ENCODE results near the gene ECE1. TPM values are rescaled to one million over a fixed set of nuclear protein-coding genes. Genes with fewer than 3 reads are reported as not detected.
A peak's percentile ranks its signal among the peaks of the same experiment; 100 is the strongest.

Gene ECE1
- total RNA-seq, 4 donors from 2014 or later, result 45.6 to 175 (median 59.1) TPM

DNA sequence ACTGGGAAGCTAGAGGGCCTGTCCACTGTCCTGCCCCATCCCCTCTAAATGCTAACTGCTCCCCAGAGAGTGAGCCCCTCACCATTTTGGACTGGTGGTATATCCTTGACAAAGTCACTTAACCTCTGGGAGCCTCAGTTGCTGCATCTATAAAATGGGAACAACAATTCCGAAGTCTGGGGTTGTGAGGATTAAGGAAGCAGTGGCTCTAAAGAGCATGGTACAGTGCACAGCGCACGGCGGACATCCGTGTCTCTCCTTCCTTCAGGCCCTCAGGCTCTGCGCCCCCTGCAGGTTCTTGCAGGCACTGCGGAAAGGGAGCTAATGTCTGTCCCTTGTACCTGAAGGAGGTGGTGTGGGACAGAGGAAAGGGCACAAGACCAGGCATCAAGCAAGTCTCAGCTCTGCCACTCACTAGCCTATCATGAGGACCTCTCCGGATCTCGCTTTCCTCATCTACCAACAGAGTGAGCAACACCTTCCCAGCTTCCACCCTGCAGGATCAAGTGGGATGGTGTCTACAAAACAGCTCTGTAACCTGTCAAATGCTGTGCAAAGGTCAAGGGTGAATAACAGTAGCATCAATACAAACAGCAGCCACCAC lies 20.1 kb downstream of the ECE1 start:
- TF ChIP-seq, protein P1, sequence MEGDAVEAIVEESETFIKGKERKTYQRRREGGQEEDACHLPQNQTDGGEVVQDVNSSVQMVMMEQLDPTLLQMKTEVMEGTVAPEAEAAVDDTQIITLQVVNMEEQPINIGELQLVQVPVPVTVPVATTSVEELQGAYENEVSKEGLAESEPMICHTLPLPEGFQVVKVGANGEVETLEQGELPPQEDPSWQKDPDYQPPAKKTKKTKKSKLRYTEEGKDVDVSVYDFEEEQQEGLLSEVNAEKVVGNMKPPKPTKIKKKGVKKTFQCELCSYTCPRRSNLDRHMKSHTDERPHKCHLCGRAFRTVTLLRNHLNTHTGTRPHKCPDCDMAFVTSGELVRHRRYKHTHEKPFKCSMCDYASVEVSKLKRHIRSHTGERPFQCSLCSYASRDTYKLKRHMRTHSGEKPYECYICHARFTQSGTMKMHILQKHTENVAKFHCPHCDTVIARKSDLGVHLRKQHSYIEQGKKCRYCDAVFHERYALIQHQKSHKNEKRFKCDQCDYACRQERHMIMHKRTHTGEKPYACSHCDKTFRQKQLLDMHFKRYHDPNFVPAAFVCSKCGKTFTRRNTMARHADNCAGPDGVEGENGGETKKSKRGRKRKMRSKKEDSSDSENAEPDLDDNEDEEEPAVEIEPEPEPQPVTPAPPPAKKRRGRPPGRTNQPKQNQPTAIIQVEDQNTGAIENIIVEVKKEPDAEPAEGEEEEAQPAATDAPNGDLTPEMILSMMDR (IDR thresholded peaks at IDR 0.05), result peak; percentile 63 to 84 (median 68)
- no peak for TF ChIP-seq POLR2A (IDR thresholded peaks at IDR 0.05)
- peak; percentile 70 to 71 for DNase-seq
- intact Hi-C loops (cut with DNase I; ENCODE audit: low total_unique reads), result no loop called here
- Histone ChIP-seq H3K27ac (no peak overlapping the region), H3K27me3 (no peaks in the 10 kb centered on the region), H3K4me3 (no peak overlapping the region), H3K9me3 (no peaks in the 10 kb centered on the region), H3K4me1 (no peaks in the 10 kb centered on the region), H3K36me3 (no peaks in the 10 kb centered on the region)

DNA sequence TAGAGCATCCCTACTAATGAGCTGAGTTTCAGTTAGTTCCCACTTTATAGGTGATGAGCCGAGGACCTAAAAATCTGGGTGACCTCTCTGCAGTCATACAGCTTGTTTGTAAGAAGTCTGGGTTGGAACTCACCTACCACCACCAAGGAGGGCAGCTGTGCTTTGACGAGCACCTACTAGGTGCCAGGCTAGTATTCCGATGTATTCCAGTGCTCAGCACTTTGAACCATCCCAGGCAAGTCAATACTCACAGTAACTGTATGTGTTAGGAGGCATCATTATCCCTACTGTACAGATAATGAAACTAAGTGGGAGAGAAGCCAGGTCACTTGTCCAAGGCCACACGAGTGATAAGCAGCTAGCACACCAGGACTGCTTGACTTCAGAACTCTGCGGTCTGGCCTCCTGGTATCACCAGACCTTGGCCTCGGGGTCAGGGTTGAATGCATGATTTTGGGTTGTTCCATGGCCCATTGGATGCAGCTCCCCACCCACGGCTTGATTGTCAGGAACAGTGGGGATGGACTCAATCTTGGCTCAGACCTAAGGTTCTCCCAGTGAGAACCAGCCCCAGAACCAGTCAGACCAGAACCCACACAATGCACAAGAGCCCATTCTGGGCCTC lies 20.7 kb downstream of the ECE1 start:
- no peak for DNase-seq
- no peak overlapping the region for H3K4me3 ChIP-seq
- H3K27ac ChIP-seq, result no peak overlapping the region
- no peaks in the 10 kb centered on the region for H3K27me3 ChIP-seq
- H3K4me1 ChIP-seq, result no peaks in the 10 kb centered on the region
- TF ChIP-seq, protein P1 (IDR thresholded peaks at IDR 0.05), result no peak
- no peak for TF ChIP-seq POLR2A (IDR thresholded peaks at IDR 0.05)
- H3K36me3 ChIP-seq, result no peaks in the 10 kb centered on the region
- intact Hi-C loops (cut with DNase I; ENCODE audit: low total_unique reads), result no loop called here
- H3K9me3 ChIP-seq, result no peaks in the 10 kb centered on the region

DNA sequence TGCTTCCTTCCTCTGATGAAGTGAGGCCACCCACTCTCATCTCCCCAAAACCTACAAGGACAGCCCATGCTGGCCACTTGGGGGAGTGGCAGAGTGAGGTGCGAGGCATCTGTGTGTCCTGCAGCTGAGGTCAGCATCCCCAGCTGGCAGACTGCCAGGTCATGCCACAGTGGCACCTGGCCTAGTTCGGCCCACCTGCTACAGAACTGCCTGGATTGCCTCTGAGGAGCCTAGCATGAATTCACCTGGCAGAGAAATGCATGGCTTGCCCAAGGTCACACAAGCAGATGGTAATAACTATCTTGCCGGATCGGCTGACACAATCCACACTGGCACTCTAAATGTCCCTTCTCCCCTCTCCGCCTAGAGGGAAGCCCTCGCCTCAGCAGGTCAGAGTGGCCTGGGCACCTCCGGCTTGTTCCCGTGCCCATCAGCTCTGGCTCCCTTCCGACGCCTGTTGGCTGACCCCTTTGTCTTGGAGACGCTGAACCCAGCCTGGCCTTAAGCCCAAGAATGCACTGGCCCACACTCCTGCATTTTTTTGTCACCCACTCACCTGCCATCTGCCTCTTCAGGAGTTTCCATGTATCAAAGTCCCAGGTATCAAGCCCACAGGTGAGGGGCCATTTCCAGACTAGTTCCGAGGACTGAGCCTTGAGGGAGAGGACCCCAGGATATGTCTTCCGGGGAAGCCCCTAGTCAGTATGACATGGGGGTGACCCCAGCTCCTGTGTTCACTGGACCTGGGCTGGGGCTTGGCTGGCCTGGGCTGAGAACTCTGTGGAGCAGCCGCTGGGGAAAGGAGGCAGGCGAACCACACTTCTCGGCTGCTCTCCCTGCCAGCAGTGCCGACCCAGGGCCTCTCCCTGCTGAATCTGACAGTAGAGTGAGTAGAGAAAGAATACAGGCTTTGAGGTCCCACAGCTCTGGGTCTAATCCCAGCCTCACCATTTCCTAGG lies 21.7 kb downstream of the ECE1 start:
- Histone ChIP-seq H3K4me1 (peaks cover 0 to 4% of the 10 kb centered on the region in 2 donors), H3K4me3 (no peak overlapping the region), H3K36me3 (no peaks in the 10 kb centered on the region), H3K27me3 (no peaks in the 10 kb centered on the region), H3K9me3 (no peaks in the 10 kb centered on the region), H3K27ac (peak overlapping the region; percentile 4 to 45)
- intact Hi-C loops (cut with DNase I; ENCODE audit: low total_unique reads), result no loop called here
- no peak for DNase-seq
- TF ChIP-seq POLR2A (IDR thresholded peaks at IDR 0.05), result no peak
- TF ChIP-seq, protein P1 (IDR thresholded peaks at IDR 0.05), result no peak

DNA sequence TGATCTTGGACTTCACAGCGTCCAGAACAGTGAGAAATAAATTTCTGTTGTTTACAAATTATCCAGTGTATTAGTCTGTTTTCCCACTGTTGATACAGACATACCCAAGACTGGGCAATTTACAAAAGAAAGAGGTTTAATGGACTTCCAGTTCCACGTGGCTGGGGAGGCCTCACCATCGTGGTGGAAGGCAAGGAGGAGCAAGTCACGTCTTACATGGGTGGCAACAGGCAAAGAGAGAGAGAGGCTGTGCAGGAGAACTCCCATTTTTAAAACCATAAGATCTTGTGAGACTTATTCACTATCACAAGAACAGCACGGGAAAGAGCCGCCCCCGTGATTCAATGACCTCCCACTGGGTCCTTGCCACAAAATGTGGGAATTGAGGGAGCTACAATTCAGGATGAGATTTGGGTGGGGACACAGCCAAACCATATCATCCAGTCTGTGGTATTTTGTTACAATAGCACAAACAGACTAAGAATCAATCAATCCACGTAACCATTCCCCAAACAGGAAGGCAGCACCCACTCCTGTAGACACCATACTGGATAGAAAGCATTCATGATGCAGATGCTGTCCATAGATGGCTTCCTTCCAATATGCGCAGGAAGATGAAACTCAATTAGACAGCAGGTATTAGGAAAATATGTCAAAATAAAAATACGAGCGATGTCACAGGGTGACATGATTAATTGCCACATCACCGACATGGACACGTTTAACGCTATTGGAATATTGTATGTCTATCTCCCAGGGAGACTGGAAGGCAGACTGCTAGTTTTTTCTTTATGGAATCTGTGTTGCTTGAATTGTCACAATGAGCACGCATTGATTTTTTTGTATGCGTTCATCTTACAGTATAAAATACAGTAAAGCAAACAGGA lies 22.8 kb downstream of the ECE1 start:
- H3K27ac ChIP-seq, result no peak overlapping the region
- TF ChIP-seq POLR2A (IDR thresholded peaks at IDR 0.05), result no peak
- TF ChIP-seq, protein P1 (IDR thresholded peaks at IDR 0.05), result no peak
- intact Hi-C loops (cut with DNase I; ENCODE audit: low total_unique reads), result no loop called here
- no peaks in the 10 kb centered on the region for H3K9me3 ChIP-seq
- DNase-seq, result no peak
- H3K36me3 ChIP-seq, result no peaks in the 10 kb centered on the region
- H3K4me1 ChIP-seq, result peaks cover 0 to 14% of the 10 kb centered on the region in 2 donors
- H3K4me3 ChIP-seq, result no peak overlapping the region
- no peaks in the 10 kb centered on the region for H3K27me3 ChIP-seq

Measured in uterus (tissue), 4 donors.